ENCODE results near the gene RALY. TPM values are rescaled to one million over a fixed set of nuclear protein-coding genes. Genes with fewer than 3 reads are reported as not detected.
A peak's percentile ranks its signal among the peaks of the same experiment; 100 is the strongest.

The RALY gene
- polyA plus RNA-seq, 1 donor from 2014 or later = 218 TPM

DNA sequence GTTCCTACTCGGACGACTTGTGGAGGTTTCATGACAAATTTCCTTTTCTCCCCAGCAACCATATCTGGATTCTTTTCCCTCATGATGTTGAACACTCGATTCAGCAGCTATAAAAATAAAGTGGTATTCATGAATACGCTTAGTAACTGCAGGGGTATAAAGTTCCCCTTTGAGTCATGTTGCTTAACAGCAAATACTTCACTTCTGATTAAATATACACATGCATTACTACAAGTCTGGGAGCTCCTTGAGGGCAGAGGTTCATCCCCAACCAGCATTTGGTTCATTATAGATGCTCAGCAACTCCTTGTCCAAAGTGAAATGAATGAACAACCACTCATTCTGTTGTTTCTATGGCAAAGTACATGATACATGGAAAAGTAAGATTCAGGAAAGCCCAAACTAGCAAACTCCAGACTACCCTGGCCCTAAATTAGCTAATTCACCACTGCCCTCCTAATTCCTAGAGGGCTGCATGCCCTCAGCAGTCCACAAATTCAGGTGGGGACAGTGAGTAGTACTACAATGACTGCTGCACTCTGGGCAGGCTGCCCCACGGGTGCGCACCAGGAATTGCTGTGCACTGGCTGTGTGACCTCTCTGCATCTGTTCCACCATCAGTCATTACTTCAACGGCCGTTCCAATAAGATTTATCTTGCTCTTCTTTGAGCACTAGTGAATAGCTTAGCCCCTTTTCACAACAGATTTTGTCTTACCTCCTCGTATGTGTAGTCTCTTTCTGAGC is 103.2 kb downstream of the RALY start:
- H3K27me3 Mint-ChIP-seq = no peaks in the 10 kb centered on the region
- no peaks in the 10 kb centered on the region for H3K9me3 Mint-ChIP-seq
- no peaks in the 10 kb centered on the region for H3K36me3 Mint-ChIP-seq
- peak overlapping the region in 1 of 3 donors; percentile 36 for H3K27ac Mint-ChIP-seq
- H3K4me1 Mint-ChIP-seq = peaks cover 0 to 4% (median 0%) of the 10 kb centered on the region in 3 donors
- H3K4me3 Mint-ChIP-seq = no peak overlapping the region

DNA sequence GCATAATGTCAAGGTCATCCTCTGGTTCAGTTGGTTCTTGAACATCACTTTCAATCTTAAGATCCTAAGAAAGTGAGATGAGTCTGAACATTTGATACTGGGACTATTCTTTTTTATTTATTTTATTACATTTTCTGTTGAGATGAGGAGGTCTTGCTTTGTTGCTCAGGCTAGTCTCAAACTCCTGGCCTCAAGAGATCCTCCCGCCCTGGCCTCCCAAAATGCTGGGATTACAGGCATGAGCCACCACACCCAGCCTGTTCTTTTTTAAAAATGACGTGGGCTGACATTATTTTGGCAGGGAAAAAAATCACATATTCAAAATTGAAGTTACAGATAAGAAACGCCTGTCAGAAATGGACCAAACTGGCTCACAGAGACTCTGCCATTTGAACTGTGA is 104.9 kb downstream of the RALY start:
- Mint-ChIP-seq H3K4me1 (peaks cover 0 to 5% (median 0%) of the 10 kb centered on the region in 3 donors), H3K27me3 (no peaks in the 10 kb centered on the region), H3K9me3 (no peaks in the 10 kb centered on the region), H3K27ac (peak overlapping the region in 1 of 3 donors; percentile 39), H3K4me3 (no peak overlapping the region), H3K36me3 (no peaks in the 10 kb centered on the region)

DNA sequence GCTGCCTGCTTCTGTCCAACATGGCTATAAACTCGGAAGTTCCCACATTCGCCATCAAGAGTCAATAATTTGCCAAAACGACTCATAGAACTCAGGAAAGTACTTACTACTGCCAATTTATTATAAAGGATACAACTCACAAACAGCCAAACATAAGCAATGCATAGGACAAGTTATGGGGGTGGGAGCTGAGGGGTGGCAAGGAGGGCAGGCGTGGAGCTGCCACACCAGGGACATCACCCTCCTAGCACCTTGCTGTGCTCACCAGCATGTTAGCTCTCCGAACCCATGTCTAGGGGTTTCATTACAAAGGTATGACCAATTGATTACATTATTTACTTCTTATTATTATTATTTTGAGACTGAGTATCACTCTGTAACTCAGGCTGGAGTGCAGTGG is 106.0 kb downstream of the RALY start:
- H3K4me3 Mint-ChIP-seq = no peak overlapping the region
- H3K4me1 Mint-ChIP-seq = peaks cover 2 to 7% (median 5%) of the 10 kb centered on the region in 3 donors
- no peaks in the 10 kb centered on the region for H3K9me3 Mint-ChIP-seq
- no peak overlapping the region for H3K27ac Mint-ChIP-seq
- peaks cover 3% of the 10 kb centered on the region for H3K36me3 Mint-ChIP-seq
- H3K27me3 Mint-ChIP-seq = no peaks in the 10 kb centered on the region

DNA sequence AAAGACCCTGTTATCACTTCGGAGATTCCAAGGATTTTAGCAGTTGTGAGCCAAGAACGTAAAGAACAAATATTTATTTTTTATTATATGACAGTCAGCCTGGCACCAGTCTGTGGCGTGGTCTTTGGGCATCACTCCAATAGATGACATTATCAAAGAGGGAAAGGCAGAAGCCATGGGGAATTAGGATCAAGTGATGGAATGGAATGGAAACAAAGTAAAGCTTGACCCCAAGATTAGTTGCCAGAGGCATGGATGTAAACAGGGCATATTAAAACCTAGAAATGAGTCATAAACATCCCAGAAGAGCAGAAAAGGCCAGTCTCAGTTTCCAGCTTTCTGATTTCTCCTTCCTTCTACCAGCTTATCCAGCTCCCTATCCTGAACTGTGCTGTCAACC is 106.9 kb downstream of the RALY start:
- H3K27me3 Mint-ChIP-seq = no peaks in the 10 kb centered on the region
- H3K9me3 Mint-ChIP-seq = no peaks in the 10 kb centered on the region
- H3K27ac Mint-ChIP-seq = no peak overlapping the region
- H3K36me3 Mint-ChIP-seq = peaks cover 3% of the 10 kb centered on the region
- no peak overlapping the region for H3K4me3 Mint-ChIP-seq
- H3K4me1 Mint-ChIP-seq = peaks cover 5 to 13% (median 7%) of the 10 kb centered on the region in 3 donors

DNA sequence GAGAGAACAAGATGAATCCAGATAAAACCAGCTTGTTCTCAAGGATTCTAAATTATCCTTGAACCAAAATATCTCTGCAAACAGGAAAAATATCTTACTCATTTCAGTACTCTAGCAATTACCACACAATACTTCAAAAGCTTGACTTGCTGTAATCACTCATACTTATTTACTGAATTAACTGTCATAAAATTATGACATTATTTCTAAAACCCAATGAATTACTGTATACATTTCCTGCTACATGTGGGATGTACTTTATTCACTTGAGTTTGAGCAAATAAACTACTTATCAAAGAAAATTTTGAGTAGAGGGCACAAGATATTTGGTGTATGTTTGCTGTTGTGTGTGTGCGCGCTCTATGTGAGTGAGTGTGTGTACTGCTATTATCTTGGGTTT is 108.6 kb downstream of the RALY start:
- Mint-ChIP-seq H3K27ac (peak overlapping the region in 1 of 3 donors; percentile 63), H3K36me3 (peaks cover 3% of the 10 kb centered on the region), H3K9me3 (no peaks in the 10 kb centered on the region), H3K4me1 (peaks cover 8 to 24% (median 8%) of the 10 kb centered on the region in 3 donors), H3K4me3 (no peak overlapping the region), H3K27me3 (no peaks in the 10 kb centered on the region)

DNA sequence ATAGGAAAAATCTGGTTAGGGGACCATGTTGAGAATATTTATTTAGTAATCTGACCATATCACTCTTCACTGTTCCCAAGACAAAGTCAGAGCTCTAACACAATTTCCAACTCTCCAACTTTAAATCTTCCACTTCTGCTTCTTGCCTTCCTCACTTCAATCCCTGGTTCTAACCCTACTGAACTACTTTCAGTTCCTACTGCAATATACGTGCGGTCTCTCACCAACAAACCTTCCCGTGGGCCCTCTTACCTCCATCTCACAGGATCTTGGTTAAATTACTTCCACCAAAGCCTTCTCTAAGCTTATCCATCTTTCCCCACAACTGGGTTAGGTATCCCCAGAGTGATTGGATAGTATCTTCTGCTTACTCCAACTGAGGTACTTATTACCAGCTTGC is 110.3 kb downstream of the RALY start:
- no peak overlapping the region for H3K4me3 Mint-ChIP-seq
- peaks cover 3% of the 10 kb centered on the region for H3K36me3 Mint-ChIP-seq
- H3K27me3 Mint-ChIP-seq = no peaks in the 10 kb centered on the region

DNA sequence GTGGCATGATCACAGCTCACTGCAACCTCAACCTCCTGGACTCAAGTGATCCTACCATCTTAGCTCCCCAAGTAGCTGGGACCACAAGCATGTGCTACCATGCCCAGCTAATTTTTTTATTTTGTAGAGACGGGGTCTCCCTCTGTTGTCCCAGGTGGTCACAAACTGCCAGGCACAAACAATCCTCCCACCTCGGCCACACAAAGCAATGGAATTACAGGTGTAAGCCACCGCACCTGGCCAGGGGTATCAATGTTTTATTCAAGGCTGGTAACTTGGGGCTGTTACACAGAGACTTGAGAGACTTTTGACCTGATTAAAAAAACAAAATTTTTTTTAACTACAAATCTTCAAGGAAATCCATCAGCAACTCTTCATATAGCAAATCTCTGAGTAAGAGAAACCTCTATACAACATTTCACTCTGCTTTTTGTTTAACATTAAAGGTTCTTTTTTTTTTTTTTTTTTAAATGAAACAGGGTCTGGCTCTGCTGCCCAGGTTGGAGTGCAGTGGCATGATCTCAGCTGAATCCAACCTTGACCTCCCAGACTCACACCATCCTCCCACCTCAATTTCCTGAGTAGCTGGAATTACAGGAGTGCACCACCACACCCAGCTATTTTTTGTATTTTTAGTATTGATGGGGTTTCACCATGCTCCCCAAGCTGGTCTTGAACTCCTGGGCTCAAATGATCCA is 112.4 kb downstream of the RALY start:
- Mint-ChIP-seq H3K27ac (peak overlapping the region in 1 of 3 donors; percentile 10), H3K9me3 (no peaks in the 10 kb centered on the region), H3K4me1 (peaks cover 32 to 54% (median 35%) of the 10 kb centered on the region in 3 donors), H3K36me3 (peaks cover 3% of the 10 kb centered on the region), H3K27me3 (no peaks in the 10 kb centered on the region), H3K4me3 (no peak overlapping the region)

More for the DNA sequence above, 110.3 kb downstream of the RALY start:
- peaks cover 17 to 38% (median 22%) of the 10 kb centered on the region in 3 donors for H3K4me1 Mint-ChIP-seq
- H3K9me3 Mint-ChIP-seq = no peaks in the 10 kb centered on the region
- peak overlapping the region in 1 of 3 donors; percentile 60 for H3K27ac Mint-ChIP-seq

DNA sequence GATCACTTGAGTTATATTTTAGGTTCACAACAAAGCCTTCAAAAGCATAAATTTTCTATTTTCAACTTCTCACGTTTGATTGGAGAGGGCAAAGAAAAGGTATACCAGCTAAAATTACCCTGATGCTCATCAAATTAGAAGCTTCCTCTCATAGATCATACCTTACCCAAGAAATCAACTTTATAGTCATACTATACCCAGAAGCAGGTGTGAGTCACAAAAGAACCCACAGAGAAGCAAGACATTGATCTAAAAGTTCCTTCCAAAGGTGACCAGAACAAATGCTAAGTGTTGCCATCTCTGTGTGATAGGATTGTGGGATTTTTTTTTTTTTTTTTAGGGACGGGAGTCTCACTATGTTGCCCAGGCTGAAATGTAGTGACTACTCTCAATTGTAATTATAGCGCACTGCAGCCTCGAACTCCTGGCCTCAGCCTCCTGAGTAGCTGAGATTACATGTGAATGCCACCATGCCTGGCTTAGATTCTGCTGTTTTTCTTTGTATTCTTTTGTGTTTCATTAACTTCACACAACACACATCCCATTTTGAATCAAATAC is 115.0 kb downstream of the RALY start:
- no peaks in the 10 kb centered on the region for H3K27me3 Mint-ChIP-seq
- H3K4me1 Mint-ChIP-seq = peaks cover 32 to 57% (median 38%) of the 10 kb centered on the region in 3 donors
- H3K36me3 Mint-ChIP-seq = peaks cover 3% of the 10 kb centered on the region
- peak overlapping the region in 1 of 3 donors; percentile 46 for H3K27ac Mint-ChIP-seq
- peaks cover 0 to 3% (median 0%) of the 10 kb centered on the region in 3 donors for H3K9me3 Mint-ChIP-seq
- H3K4me3 Mint-ChIP-seq = peak overlapping the region in 2 of 4 donors; percentile 55 to 56

DNA sequence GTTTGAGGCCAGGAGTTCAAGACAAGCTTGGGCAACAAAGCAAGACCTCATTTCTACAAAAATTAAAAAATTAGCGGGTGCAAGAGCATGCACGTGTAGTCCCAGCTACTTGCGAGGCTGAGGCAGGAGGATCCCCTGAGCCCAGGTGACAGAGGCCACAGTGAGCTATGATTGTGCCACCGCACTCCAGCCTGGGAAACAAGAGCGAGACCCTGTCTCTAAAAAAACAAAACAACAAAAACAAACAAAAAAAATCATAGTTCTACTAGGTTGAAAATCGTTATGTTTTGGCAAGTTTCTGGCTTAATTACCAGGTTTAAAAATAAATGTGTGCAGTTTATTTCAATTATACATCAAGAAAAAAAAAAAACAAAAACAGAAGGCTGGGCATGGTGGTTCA is 115.7 kb downstream of the RALY start:
- H3K4me3 Mint-ChIP-seq = peak overlapping the region in 2 of 4 donors; percentile 63 to 80
- peak overlapping the region in 2 of 3 donors; percentile 19 to 81 for H3K27ac Mint-ChIP-seq
- H3K27me3 Mint-ChIP-seq = no peaks in the 10 kb centered on the region
- peaks cover 32 to 52% (median 36%) of the 10 kb centered on the region in 3 donors for H3K4me1 Mint-ChIP-seq
- H3K36me3 Mint-ChIP-seq = no peaks in the 10 kb centered on the region
- H3K9me3 Mint-ChIP-seq = peaks cover 0 to 3% (median 0%) of the 10 kb centered on the region in 3 donors

DNA sequence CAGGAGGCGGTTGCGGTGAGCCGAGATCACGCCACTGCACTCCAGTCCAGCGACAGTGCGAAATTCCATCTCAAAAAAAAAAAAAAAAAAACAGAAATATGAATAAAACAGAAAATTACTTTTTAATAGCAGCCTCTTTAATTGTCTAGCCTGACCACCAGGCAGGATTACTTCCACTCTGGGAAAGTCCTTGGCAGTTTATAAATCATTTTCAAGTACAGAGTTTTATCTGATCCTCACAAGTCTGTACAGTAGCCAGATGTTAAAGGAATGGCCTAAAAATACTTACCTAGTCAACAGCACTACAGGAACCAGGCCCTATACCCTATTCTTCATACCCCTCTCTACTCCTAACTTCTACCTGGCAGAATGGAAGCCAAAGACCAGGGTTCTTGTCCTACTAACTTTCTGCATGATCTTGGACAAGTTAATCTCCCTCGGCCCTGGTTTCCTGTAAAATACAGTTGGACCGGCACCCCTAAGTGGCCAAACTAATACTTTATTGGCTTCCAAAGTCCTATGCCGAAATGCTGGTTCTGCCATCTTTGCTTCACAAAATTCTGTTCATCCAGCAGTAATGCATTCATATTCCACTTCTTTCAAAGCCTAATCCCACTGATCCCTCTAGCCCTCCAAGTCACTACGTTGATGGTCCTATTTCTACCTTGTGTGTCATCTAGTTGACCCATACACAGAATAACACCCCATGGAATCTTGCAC is 116.5 kb downstream of the RALY start:
- H3K36me3 Mint-ChIP-seq = no peaks in the 10 kb centered on the region
- H3K4me3 Mint-ChIP-seq = peak overlapping the region; percentile 93 to 99 (median 96)
- peaks cover 32 to 47% (median 35%) of the 10 kb centered on the region in 3 donors for H3K4me1 Mint-ChIP-seq
- H3K27ac Mint-ChIP-seq = peak overlapping the region; percentile 48 to 94 (median 57)
- H3K27me3 Mint-ChIP-seq = no peaks in the 10 kb centered on the region
- H3K9me3 Mint-ChIP-seq = peaks cover 0 to 3% (median 0%) of the 10 kb centered on the region in 3 donors

DNA sequence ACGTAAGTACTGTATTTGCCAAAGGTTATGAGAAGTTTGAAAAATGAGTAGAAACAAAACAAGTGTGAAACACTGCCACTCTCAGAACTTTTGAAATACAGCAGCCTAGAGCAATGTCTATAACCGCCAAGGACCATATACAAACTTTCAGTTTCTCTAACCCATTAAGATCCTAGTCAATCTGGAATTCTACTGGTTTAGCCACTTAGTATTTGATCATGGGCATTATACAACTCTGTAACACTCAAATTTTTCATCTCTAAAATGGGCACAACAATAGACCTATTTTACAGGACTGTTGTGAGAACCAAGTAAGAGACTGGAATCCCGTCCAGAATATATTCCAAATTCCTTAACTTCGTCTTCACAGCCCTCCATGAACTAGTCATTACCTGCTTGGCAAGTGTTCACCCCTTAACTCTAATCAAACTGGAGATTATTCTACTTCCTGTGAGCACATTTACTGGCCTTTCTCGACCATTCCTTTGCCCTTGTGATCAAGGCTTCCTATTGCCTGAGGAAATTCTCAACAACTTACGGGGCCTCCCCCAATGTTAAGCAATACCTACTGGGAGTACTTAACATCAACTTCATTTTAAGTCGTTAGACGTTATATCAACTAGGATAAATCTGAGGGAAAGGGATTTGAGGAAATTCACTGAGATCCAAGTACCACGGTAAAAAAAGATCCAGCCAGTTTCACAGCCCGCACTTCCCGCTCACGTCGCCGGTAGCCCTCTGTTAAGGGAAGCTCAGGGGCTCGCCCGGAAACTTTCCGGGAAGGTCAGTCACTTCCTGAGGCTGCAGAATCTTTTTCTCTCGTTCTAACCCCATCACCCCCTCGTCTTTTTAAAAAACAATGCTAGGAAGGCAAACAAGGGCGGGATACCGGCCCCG is 117.3 kb downstream of the RALY start:
- peak overlapping the region; percentile 93 to 99 (median 96) for H3K4me3 Mint-ChIP-seq
- H3K27ac Mint-ChIP-seq = peak overlapping the region; percentile 94 to 98 (median 97)
- no peaks in the 10 kb centered on the region for H3K27me3 Mint-ChIP-seq

DNA sequence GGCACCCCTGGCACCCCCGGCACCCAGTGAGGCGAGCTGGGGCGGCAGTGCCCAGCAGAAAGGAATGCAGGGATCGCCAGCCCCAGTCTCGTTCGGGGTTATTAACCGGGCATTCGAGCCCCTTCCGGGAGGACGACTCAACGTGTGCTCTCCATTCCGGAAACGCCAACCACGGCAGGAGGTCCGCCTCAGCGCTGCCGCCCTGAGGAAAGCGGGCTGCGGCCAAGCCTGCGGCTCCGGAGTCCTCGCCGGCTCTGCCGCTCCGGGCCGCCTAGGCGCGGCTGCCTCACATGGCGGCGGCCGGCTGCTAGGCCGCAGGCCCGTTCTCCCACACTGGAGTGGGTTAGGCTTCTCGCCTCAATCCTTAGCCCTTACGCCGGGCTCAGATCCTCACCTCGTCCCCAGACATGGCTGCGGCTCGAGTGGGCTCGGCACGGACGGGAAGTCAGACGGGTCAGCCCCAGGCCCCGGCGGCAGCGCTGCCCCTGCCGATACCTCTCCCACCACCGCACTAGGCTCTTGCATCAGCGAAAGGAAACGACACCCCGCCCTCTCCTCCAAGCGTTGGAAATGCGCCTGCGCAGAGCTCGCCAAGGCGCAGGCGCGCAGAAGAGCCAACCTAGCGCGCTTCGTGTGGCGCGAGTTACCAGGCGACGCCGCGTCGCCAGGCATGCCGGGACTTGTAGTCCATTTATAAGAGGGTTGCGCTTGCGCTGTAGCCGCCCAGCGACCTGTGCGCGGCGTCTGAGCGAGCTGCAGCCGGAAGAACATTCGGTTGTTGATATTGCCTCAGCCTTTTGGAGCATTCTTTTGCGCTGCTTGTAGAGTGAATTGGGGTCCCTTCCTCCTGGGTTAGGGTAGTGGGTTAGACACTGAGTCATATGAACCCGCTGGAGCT is 118.2 kb downstream of the RALY start, which contains the start of gene EIF2S2:
Gene EIF2S2, minus strand, starts transcription at position 542 of the 898 bp plus-strand sequence. Its CDS starts 133 bp downstream, at position 409.
- Mint-ChIP-seq H3K36me3 (no peaks in the 10 kb centered on the region), H3K9me3 (peaks cover 0 to 3% (median 0%) of the 10 kb centered on the region in 3 donors), H3K27ac (peak within 1 kb of the TSS; percentile 94 to 98 (median 97)), H3K4me3 (peak within 1 kb of the TSS; percentile 93 to 99 (median 96)), H3K4me1 (peaks cover 29 to 35% (median 32%) of the 10 kb centered on the region in 3 donors), H3K27me3 (no peaks in the 10 kb centered on the region)

More for the DNA sequence above, 117.3 kb downstream of the RALY start:
- H3K36me3 Mint-ChIP-seq = no peaks in the 10 kb centered on the region
- peaks cover 29 to 41% (median 32%) of the 10 kb centered on the region in 3 donors for H3K4me1 Mint-ChIP-seq
- H3K9me3 Mint-ChIP-seq = peaks cover 0 to 3% (median 0%) of the 10 kb centered on the region in 3 donors
